HepG2 (cell line): Measurements from ENCODE around the gene ZNF211. TPM values are rescaled to one million over a fixed set of nuclear protein-coding genes. Genes with fewer than 3 reads are reported as not detected.
A peak's percentile ranks its signal among the peaks of the same experiment; 100 is the strongest.

Experiments
- DNMT1 ChIP-seq: sonication (generic); formaldehyde crosslinking; IDR thresholded peaks from 2 replicates; pipeline ENCODE4 v1.5.1; 2020; ENCODE audit warnings: mild to moderate bottlenecking, missing genetic modification reagents
- DR1 ChIP-seq: sonication (generic); formaldehyde crosslinking; IDR thresholded peaks from 2 replicates; pipeline ENCODE4 v1.8.0; 2021; ENCODE audit warnings: mild to moderate bottlenecking, missing genetic modification reagents, inconsistent platforms
- FOXO1 ChIP-seq: sonication (generic); formaldehyde crosslinking; IDR thresholded peaks from 2 replicates; pipeline ENCODE4 v1.4.0; 2020; ENCODE audit warnings: missing genetic modification reagents
- HOXA7 ChIP-seq: sonication (generic); formaldehyde crosslinking; IDR thresholded peaks from 2 replicates; pipeline ENCODE4 v1.8.1; 2022; ENCODE audit warnings: mild to moderate bottlenecking, missing genetic modification reagents, moderate library complexity
- MYC ChIP-seq: sonication (generic); formaldehyde crosslinking; IDR thresholded peaks from 2 replicates; pipeline ENCODE4 v1.9.0; 2021; ENCODE audit warnings: missing genetic modification reagents, borderline replicate concordance
- NFATC3 ChIP-seq: sonication (generic); formaldehyde crosslinking; IDR thresholded peaks from 2 replicates; pipeline ENCODE4 v1.5.1; 2020; ENCODE audit warnings: mild to moderate bottlenecking, missing genetic modification reagents
- NFKBIZ ChIP-seq: IDR thresholded peaks from 2 replicates; pipeline ENCODE4 v1.6.1; 2018; ENCODE audit warnings: missing genetic modification reagents, missing compliant biosample characterization
- NONO ChIP-seq, 2 experiments: fragments of 450-650 bp in 1 of 2; sonication (generic) in 1 of 2; formaldehyde crosslinking in 1 of 2; IDR thresholded peaks in 1 of 2; conservative IDR thresholded peaks in 1 of 2; 2 replicates each; pipeline versions ENCODE4 v1.6.1 to v1.8.0; 2017 to 2022; ENCODE audit warnings: mild to moderate bottlenecking in 1 of 2, missing genetic modification reagents in 1 of 2, moderate library complexity in 1 of 2
- SMYD3 ChIP-seq: sonication (generic); formaldehyde crosslinking; IDR thresholded peaks from 2 replicates; pipeline ENCODE4 v1.8.1; 2023; ENCODE audit warnings: mild to moderate bottlenecking, missing genetic modification reagents
- SRSF9 ChIP-seq: fragments of 200-400 bp; formaldehyde crosslinking; IDR thresholded peaks from 2 replicates; pipeline ENCODE4 v1.6.1; 2018; ENCODE audit warnings: borderline replicate concordance, mild to moderate bottlenecking, low read depth, low read length; ENCODE audit not compliant: insufficient read depth, poor library complexity, severe bottlenecking
- ZBTB20 ChIP-seq: sonication (generic); formaldehyde crosslinking; IDR thresholded peaks from 2 replicates; pipeline ENCODE4 v1.8.1; 2023; ENCODE audit warnings: missing genetic modification reagents, low read depth, mild to moderate bottlenecking, borderline replicate concordance
- ZIK1 ChIP-seq: sonication (generic); formaldehyde crosslinking; IDR thresholded peaks from 2 replicates; pipeline ENCODE4 v1.5.0; 2020; ENCODE audit warnings: mild to moderate bottlenecking, low read depth, missing genetic modification reagents, borderline replicate concordance
- ZMYM2 ChIP-seq: sonication (generic); formaldehyde crosslinking; IDR thresholded peaks from 2 replicates; pipeline ENCODE4 v1.8.0; 2022; ENCODE audit warnings: mild to moderate bottlenecking, missing genetic modification reagents
- ZNF256 ChIP-seq: sonication (generic); formaldehyde crosslinking; conservative IDR thresholded peaks from 2 replicates; pipeline ENCODE4 v1.4.0; 2020; ENCODE audit warnings: missing genetic modification reagents
- ZNF337 ChIP-seq: sonication (generic); formaldehyde crosslinking; IDR thresholded peaks from 2 replicates; pipeline ENCODE4 v1.5.1; 2020; ENCODE audit warnings: missing genetic modification reagents, low read depth, mild to moderate bottlenecking, borderline replicate concordance
- ZNF660 ChIP-seq: sonication (generic); formaldehyde crosslinking; IDR thresholded peaks from 2 replicates; pipeline ENCODE4 v1.5.1; 2020; ENCODE audit warnings: mild to moderate bottlenecking, low read depth, missing genetic modification reagents, borderline replicate concordance
- ZNF772 ChIP-seq: sonication (generic); formaldehyde crosslinking; IDR thresholded peaks from 2 replicates; pipeline ENCODE4 v1.5.0; 2020; ENCODE audit warnings: mild to moderate bottlenecking, missing genetic modification reagents
- ZNF83 ChIP-seq: sonication (generic); formaldehyde crosslinking; IDR thresholded peaks from 2 replicates; pipeline ENCODE4 v1.4.0; 2020; ENCODE audit warnings: missing genetic modification reagents, mild to moderate bottlenecking, borderline replicate concordance
- polyA plus RNA-seq, 8 experiments: library from polyadenylated mRNA; depleted of rRNA in 3 of 8; stranded (reverse) in 7 of 8; unstranded in 1 of 8; fragments of >200 nt; fragmentation: Illumina TruSeq in 4 of 8; extraction: Trizol in 4 of 8; gene quantifications; 2 replicates each; pipeline versions ENCODE4 v1.2.1 to v1.2.3, GENCODE V29; 2011 to 2016; ENCODE audit warnings: low read depth in 4 of 8, missing spikeins in 1 of 8, mixed read lengths in 1 of 8; ENCODE audit not compliant: insufficient read depth in 1 of 8
- total RNA-seq, 5 experiments: library from RNA; depleted of rRNA; stranded (reverse); fragments of >200 nt; fragmentation: Illumina TruSeq; extraction: Trizol; gene quantifications; 2 replicates each; pipeline ENCODE4 v1.2.3, GENCODE V29; 2016; ENCODE audit warnings: low read depth in 1 of 5
- TF ChIP-seq, protein P1 (sequence below): sonication (generic); formaldehyde crosslinking; IDR thresholded peaks from 2 replicates; pipeline ENCODE4 v1.5.0; 2020; ENCODE audit warnings: mild to moderate bottlenecking, missing genetic modification reagents
- TF ChIP-seq, protein P2 (sequence below): sonication (generic); formaldehyde crosslinking; IDR thresholded peaks from 2 replicates; pipeline ENCODE4 v1.8.0; 2022; ENCODE audit warnings: mild to moderate bottlenecking, missing genetic modification reagents, moderate library complexity
- TF ChIP-seq, protein P3 (sequence below): IDR thresholded peaks from 2 replicates; pipeline ENCODE4 v1.6.1; 2016; ENCODE audit warnings: missing compliant biosample characterization, missing genetic modification reagents, borderline replicate concordance
- TF ChIP-seq, protein P4 (sequence below): sonication (generic); formaldehyde crosslinking; IDR thresholded peaks from 2 replicates; pipeline ENCODE4 v1.4.0; 2020; ENCODE audit warnings: mild to moderate bottlenecking, missing genetic modification reagents

Gene ZNF211
- total and polyA plus RNA-seq, 2 of the 13 experiments (the other 11 are each of a cell fraction or from before 2014, with no cell fraction given) = 9.9 to 11.2 TPM

DNA sequence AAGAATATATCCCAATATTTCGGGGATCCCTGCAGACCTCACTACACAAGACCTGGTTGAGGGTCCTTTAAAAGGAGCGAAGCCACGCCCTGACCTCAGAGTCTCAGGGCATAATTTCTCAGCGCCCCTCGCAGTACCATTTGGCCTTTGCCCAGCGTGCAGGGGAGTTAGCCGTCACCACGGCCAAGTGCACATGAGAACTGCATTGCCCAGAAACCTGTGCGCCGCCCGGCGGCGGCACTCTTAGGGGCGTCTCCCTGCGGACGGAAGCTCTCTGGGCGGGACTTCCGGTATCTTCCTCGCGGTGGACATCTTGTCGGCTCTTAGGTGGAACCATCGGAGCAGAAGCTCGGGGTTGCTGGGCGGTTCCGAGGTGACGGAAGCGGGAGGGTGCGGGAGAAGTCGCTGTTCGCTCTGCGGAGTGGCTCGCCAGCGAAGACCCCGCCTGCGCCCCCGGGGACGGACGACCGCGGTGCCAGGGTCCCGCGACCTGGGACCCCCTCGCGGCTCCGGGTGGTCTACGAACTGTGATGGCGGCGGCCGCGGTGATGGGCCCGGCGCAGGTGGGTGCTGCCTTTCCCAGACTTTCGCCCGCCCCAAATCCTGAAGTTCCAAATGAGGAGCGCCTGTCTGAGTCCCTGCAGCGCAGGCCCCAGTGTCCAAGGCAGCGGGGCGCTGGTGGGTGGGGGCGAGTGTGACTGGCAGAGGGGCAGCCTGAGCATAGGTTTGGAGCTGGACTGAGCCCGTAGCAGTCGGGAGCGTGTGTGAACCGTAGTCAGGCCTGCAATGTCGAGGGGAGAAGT lies 18.8 kb upstream of the ZNF211 start, which contains the start of gene ZNF134 (continued):
- TF ChIP-seq DNMT1 = 0 out of 2 replicates have a peak, but pooled peaks have one; percentile 72
- TF ChIP-seq, protein P1, sequence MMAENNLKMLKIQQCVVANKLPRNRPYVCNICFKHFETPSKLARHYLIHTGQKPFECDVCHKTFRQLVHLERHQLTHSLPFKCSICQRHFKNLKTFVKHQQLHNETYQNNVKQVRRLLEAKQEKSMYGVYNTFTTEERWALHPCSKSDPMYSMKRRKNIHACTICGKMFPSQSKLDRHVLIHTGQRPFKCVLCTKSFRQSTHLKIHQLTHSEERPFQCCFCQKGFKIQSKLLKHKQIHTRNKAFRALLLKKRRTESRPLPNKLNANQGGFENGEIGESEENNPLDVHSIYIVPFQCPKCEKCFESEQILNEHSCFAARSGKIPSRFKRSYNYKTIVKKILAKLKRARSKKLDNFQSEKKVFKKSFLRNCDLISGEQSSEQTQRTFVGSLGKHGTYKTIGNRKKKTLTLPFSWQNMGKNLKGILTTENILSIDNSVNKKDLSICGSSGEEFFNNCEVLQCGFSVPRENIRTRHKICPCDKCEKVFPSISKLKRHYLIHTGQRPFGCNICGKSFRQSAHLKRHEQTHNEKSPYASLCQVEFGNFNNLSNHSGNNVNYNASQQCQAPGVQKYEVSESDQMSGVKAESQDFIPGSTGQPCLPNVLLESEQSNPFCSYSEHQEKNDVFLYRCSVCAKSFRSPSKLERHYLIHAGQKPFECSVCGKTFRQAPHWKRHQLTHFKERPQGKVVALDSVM (CRISPR knock-in tag) = no peak
- TF ChIP-seq ZNF337 (CRISPR knock-in tag) = no peak
- no peak for TF ChIP-seq NONO (IDR thresholded peaks at IDR 0.05)
- TF ChIP-seq NONO (CRISPR knock-in tag; conservative IDR thresholded peaks at IDR 0.05) = no peak
- TF ChIP-seq, protein P2, sequence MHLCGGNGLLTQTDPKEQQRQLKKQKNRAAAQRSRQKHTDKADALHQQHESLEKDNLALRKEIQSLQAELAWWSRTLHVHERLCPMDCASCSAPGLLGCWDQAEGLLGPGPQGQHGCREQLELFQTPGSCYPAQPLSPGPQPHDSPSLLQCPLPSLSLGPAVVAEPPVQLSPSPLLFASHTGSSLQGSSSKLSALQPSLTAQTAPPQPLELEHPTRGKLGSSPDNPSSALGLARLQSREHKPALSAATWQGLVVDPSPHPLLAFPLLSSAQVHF (CRISPR knock-in tag) = no peak
- no peak; the same call in 1 of the 2 replicates for TF ChIP-seq FOXO1
- TF ChIP-seq ZBTB20 (CRISPR knock-in tag) = no peak
- no peak for TF ChIP-seq ZNF83 (CRISPR knock-in tag)
- peak; percentile 61; the same call in 1 of the 2 replicates for TF ChIP-seq MYC (CRISPR knock-in tag)
- no peak for TF ChIP-seq NFATC3 (CRISPR knock-in tag)
- TF ChIP-seq, protein P3, sequence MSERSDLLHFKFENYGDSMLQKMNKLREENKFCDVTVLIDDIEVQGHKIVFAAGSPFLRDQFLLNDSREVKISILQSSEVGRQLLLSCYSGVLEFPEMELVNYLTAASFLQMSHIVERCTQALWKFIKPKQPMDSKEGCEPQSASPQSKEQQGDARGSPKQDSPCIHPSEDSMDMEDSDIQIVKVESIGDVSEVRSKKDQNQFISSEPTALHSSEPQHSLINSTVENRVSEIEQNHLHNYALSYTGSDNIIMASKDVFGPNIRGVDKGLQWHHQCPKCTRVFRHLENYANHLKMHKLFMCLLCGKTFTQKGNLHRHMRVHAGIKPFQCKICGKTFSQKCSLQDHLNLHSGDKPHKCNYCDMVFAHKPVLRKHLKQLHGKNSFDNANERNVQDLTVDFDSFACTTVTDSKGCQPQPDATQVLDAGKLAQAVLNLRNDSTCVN (CRISPR knock-in tag) = no peak
- no peak for TF ChIP-seq ZNF660 (CRISPR knock-in tag)
- TF ChIP-seq ZIK1 (CRISPR knock-in tag) = no peak
- no peak for TF ChIP-seq SRSF9
- TF ChIP-seq HOXA7 (CRISPR knock-in tag) = no peak
- TF ChIP-seq DR1 = peak; percentile 57; the same call in 1 of the 2 replicates
- TF ChIP-seq, protein P4, sequence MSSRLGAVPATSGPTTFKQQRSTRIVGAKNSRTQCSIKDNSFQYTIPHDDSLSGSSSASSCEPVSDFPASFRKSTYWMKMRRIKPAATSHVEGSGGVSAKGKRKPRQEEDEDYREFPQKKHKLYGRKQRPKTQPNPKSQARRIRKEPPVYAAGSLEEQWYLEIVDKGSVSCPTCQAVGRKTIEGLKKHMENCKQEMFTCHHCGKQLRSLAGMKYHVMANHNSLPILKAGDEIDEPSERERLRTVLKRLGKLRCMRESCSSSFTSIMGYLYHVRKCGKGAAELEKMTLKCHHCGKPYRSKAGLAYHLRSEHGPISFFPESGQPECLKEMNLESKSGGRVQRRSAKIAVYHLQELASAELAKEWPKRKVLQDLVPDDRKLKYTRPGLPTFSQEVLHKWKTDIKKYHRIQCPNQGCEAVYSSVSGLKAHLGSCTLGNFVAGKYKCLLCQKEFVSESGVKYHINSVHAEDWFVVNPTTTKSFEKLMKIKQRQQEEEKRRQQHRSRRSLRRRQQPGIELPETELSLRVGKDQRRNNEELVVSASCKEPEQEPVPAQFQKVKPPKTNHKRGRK (CRISPR knock-in tag) = no peak
- no peak for TF ChIP-seq ZMYM2 (CRISPR knock-in tag)
- peak; percentile 62 for TF ChIP-seq ZNF256 (CRISPR knock-in tag)
- peak; percentile 82; the same call in 1 of the 2 replicates for TF ChIP-seq ZNF772 (CRISPR knock-in tag)
- TF ChIP-seq SMYD3 (CRISPR knock-in tag) = no peak
- TF ChIP-seq NFKBIZ (CRISPR knock-in tag) = no peak
